HG03103 (cell line): ENCODE measurements around the gene RAPGEF6.
"Not testable (repeated sequence)": the region's sequence is repeated elsewhere in the genome, so short reads cannot be mapped to it uniquely, and the experiment has no call there.

ENCODE experiments used
- ATAC-seq: cut with Tn5 transposase; IDR thresholded peaks from one replicate; pipeline ENCODE4 v1.9.1; 2021; ENCODE audit warnings: low read depth; ENCODE audit not compliant: unreplicated experiment

The RAPGEF6 gene

DNA sequence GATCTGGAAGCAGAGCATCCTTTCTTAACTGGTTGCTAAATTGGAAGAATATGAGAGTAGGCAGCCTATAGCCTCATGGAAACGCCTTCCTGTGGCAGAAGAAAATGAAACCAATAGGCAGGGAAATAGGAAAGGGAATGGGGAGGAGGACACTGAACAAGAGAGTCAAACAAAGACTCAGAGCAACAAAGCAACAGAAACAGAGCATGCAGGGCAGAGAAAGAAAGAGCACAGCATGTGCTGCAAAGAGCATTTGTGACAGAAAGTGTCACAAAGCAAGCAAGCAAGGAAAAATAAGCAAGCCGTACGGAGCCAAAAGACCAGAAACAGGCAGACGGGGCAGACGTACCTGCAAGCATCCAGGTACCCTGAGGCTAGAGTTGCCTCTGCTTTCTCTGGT is 123.1 kb downstream of the RAPGEF6 start:
- no peak for ATAC-seq

DNA sequence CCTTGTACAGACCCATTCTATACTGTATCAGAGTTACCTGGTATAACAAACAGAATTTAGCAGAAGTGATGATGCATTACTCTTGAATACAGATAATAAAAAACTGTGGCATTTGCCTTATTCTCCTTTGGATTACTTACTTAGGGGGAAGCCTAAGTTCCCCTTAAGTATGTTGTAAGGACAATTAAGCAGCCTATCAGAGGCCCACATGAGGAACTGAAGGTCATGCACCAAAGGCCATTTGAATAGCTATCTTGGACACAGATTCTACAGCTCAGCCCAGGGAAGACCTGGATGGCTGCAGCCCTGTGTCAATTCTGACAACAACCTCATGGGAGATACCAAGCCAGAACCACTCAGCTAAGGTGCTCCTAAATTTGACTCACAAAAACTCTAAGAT is 125.2 kb downstream of the RAPGEF6 start:
- no peak for ATAC-seq

DNA sequence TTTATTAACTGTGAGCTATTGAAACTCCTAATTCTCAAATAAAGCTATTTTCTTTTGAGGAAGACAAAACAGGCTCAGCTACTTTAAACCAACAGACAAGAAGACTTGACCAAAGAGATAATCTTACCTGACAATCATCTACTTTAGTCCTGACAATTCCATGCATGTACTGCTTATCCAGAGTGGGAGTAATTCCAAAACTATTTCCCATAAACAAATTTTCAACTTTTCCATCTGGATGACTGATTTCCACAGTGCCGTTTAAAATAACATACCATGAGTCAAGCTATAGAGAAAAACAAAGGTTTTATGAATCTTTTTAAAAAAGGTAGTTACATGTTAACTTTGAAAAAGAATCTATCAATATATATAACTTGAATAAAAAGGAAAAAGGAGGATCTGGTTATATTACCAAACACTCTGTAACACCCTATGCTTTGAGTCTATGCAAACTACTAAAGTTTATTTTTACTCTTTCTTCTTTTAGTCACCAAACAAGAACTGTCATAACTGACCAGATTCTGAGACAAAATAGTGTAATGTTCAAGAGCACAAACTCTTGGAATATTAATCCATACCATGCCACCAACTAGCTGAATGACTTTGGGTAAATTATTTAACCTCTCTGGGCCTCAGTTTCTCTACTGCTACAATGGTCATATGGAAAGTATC is 129.7 kb downstream of the RAPGEF6 start:
- no peak for ATAC-seq

DNA sequence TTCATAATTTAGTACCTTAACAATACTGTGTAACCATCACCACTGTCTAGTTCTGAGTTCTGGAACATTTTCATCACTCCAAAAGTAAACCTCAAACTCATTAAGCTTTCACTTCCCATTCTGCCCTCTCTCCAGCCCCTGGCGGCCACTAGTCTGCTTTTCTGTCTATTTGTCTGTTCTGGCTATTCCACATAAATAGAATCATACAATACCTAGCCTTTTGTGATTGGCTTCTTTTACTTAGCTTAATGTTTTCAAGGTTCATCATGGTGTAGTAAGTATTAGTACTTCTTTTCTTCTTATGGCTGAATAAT is 138.7 kb downstream of the RAPGEF6 start:
- peak; percentile 93 for ATAC-seq

DNA sequence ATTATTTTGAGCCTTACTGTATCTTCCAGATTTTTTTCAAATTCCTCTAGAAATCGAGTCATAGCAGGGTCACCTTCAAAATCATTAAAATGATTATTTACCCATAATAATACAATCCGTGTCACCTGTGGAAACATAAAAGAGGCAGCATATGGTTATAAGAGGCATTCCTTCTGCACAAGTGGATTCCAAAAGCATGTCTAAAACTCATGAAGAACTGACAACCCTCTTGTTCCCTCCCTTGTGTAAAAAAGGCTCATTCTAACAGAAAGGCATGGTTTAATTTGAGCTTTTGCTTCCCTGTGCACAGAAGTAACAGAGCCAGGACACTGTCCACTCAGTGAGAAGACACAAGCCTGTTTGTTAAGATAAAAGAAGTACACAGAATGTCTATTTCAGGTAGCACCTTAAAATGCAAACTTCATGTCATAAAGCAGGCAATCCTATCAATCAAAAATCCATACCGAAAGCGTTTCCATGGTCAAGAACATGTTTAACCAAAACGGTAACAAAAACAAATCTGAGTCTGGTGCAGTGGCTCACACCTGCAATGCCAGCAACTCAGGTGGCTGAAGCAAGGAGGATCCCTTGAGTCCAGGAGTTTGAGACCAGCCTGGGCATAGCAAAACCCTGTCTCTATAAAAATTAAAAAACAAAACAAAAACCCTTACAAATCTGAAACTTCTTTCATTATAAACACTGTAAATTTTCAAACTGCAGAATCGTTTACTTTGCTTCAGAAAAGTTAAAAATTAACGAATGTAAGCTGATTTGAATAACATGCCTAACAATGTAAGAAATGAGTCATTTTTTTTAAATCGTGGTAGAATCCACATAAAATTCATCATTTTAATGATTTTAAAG is 139.3 kb downstream of the RAPGEF6 start:
- ATAC-seq = peak; percentile 14

DNA sequence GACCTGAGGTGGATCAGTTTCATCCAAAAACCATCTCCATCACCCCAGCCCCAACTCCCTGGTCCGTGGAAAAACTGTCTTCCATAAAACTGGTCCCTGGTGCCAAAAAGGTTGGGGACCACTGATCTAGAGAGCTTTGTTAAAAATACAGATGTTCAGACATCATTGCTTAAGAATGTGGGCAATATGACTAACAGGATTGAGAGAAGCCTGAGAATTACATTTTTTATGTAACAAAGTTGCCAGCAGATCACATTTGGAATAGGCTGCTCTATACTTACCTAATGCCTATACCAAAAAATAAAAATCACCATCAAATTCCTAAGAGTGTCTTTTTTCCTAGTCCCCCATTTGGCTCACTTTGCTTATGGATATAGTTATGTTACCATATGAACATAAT is 143.3 kb downstream of the RAPGEF6 start:
- no peak for ATAC-seq

DNA sequence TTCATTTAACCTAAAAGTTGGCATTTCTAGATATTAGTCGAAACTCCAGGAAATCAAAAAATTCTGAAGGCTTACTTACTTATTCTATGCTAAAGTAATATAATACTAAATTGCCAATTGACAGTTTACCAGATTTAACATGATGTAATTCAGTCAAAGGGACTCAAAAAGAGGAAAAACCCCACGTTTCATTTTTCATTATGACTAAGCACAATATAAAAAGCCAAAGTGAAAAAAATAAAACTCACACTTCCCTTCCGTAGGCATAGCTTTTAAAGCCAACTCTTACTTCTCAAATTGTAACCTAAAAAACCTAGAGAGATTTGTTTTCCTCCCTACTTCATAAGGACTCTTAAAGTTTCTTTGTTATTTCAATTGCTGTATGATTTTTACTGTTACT is 146.6 kb downstream of the RAPGEF6 start:
- peak; percentile 95 for ATAC-seq

DNA sequence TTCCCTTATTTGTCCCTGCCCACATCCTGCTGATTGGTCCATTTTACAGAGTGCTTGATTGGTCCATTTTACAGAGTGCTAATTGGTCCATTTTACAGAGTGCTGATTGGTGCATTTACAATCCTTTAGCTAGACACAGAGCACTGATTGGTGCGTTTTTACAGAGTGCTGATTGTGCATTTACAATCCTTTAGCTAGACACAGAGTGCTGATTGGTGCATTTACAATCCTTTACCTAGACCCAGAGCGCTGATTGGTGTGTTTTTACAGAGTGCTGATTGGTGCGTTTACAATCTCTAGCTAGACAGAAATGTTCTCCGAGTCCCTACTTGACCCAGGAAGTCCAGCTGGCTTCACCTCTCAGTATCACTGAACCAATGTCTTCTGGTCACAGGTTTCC is 147.7 kb downstream of the RAPGEF6 start:
- ATAC-seq = not testable (repeated sequence)

DNA sequence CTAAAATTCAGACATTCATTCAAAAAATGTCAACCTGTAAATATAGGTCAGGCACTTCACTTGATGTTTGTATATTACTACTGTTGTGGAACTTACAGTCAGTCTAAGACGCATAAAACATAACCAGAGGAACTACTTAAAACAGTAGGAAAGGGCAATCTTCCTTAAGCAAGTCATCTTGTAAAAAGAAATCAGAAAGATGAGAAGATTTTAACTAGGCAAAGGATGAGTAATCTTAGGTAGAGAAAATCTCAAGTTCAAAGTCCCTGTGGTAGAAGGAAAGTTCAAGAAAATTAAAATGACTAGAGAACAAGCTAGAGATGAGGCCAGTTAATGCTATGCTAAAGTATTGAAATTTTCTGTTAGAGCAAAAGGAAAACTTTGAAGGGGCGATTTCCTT is 152.4 kb downstream of the RAPGEF6 start:
- no peak for ATAC-seq

DNA sequence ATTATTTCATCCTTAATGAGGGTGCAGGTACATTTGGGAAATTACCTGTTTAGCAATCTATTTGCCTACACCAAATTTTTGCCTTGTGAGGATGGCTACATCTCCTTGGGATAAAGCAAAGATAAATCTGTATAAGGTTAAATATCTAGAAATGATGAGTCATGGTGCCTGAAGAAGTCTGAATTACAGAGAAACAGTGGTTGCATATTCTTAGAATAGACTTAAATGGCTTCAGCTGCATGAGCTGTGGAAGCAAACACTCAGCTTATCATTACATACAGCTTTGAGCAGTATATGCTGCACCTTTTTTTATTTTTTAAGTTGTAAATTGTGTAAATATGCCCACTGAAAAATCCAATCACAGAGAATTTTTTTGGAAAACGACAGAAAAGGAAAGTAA is 153.5 kb downstream of the RAPGEF6 start:
- ATAC-seq = no peak

DNA sequence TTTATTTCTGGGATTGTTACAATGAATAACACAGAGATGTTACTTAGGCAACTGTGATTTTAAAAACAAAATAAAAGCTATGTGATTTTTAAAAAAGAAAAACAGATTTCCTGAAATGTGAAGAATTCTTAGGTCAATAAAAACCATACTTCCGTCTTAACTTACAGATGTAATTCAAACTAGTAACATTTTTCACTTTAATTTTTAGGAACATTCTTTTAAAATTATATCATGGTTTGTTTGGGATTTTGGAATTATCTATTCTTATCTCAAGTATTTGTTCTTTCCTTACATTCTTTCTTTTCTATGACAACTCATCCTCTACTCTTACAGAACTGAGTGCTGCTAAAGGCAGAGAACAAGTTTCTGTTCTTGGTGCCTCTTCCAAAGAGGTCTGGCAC is 159.5 kb downstream of the RAPGEF6 start:
- ATAC-seq = no peak

DNA sequence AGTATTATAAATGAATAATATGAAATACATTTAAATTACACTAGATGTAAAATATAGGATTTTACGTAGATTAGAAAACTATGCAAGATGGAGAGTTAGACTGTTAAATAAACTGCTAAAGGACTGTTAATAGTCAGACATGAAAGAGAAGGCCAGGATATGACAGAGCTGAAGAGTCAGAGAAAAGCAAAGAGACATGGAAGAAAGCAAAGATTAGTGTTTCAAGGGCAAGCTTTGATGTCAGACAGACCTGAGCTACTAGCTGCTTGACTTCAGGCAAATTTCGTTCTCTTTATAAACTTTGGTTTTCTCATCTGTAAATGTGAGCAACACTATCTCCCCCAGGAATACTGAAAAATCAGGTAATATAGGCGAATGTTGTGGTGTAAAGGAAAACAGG is 161.3 kb downstream of the RAPGEF6 start:
- ATAC-seq = no peak

DNA sequence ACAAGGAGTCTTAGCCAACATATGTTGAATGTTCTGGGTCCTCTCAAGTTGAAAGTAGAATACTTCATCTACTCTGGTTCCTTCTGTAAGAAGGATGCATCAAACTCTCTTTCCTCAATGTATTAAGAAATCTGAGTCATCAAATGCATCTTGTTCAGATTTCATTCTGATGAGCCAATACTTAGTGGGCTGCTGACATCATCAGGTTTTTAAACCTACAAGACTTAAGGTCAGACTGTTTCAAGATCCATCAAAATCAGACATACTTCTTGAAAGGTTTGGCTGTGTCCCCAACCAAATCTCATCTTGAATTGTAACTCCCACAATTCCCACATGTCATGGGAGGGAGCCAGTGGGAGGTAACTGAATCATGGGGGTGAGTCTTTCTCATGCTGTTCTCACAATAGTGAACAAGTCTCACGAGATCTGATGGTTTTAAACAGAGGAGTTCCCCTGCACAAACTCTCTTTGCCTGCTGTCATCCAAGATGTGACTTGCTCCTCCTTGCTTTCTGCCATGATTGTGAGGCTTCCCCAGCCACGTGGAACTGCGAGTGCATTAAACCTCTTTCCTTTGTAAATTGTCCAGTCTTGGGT is 168.8 kb downstream of the RAPGEF6 start:
- no peak for ATAC-seq

DNA sequence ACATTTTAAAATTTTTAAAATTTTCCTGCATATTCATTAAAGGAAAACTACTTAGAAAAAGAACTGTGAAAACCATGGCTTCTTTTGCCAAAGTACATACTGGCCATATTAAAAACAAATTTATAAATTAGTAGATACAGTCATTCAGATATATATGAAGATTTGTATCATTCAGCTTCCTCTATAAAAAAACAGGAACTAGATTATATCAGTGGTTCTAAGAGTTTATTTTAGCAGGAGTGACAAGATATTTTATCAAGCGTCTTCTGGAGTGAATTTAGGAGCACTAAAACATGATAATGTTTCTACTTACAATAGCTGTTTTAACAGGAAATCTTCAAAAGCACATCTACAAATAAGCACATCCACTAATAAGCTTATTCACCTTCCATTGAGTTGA is 171.4 kb downstream of the RAPGEF6 start:
- no peak for ATAC-seq

DNA sequence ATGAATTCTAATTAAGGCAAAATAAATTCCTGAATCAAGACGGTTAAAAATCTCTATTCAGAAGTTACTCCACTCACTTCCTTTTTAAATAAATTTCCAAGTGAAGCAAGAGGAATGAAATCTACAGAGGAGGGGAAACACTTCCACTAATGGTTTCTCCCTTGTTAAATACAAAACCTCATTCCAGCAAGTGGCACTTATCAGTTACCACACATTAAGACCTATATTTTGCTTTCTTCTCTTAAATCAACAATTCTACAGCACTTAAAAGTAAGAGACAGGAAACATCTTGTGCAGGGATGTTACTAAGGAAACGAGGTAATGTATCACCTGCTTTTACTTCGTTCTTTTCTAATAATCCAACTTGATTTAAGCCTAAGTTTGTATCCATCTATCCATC is 172.6 kb downstream of the RAPGEF6 start:
- ATAC-seq = no peak

DNA sequence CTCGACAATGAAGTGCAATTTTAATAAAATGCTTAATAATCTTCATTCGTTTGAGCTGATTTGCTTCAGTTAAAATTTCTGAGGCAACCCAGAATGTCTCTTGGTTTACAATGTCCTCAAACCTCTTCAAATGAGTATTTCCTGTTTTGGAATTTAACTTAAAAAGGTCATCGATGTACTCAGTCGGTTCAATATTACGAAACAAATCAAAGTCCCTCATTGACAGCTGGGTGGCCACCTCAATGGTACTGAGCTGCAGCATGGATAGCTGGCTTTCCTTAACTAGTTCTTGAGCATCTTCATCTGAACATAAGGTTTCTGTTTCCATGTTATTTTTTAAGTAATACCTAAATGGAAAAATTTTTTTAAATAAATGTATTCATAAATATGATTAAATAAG is 173.3 kb downstream of the RAPGEF6 start:
- ATAC-seq = no peak

DNA sequence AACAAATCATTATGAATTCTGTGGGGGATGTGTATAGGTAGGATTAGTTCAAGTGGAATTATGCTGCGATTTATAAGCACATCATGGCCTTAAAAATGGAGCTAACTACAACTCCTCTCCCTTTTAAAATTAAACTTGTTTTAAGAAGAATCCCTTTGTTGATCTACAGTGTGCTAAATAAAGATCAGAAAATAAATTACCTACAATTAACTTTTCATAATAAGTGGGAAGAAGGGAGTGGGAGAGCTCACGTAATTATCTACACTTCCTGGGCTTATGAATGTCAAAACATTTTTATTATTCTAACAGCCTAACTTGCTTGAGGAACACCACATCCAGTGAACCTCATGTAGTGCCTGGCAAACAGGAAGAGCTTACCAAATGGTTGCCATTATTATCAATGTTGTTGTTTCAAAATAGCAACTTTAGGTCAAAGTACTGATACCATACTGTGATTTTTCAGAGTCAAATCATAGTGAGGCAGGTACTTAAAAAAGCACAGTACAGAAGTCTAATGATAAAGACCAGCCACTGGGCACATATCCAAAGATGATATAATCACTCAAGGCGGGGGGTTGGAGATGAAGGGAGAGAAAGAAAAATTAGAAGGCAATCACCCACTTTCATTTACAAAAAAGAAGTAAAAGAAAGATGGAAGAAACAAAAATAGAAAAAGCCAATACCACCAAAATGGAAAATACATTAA is 174.0 kb downstream of the RAPGEF6 start:
- no peak for ATAC-seq

DNA sequence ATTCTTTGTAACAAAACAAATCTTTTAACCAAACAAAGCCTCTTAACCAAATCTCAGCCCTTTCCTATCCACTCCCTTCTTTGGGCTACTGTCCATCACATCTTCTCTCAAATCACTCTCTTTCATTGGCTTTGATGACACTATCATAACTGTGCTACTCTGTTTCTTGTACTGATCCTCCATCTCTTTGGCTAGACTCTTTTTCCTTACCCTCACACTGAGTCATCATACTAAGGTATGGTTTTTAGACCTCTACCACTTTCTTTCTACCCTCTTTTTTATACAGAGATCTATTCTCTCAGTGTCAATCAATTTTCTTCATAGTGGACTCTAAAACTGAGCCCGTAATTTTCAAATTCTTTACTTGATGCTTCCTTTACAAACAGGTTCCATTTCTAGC is 174.9 kb downstream of the RAPGEF6 start:
- ATAC-seq = no peak

DNA sequence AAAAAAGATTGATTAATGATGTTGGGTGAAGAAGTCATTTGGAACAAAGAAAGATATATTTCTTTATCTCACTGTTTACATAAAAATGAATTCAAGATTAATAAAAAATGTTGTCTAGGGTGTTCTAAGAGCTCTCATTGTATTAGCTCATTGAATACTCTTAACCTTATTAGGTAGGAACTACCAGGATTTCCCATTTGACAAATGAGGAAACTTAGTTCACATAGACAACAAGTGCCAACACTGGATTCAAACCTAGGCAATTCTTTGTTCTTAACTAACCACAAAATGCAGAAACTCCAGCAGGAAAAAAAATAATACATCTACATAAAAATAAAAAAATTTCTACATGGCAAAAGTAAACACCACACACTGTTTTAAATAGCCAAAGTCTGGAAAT is 175.8 kb downstream of the RAPGEF6 start:
- ATAC-seq = no peak

DNA sequence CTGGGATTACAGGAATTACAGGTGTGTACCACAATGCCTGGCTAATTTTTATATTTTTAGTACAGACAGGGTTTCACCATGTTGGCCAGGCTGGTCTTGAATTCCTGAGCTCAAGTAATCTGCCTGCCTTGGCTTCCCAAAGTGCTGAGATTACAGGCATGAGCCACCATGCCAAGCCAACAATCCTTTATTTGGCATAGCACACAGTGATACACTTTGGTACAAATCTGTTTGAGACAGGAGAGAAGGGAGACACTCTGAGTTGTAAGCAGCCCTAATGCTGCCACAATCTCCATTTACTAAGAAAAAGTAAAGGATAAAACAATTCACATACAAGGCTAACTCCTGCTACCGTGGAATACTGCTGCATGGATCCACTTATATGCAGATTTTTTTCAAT is 177.8 kb downstream of the RAPGEF6 start:
- no peak for ATAC-seq

DNA sequence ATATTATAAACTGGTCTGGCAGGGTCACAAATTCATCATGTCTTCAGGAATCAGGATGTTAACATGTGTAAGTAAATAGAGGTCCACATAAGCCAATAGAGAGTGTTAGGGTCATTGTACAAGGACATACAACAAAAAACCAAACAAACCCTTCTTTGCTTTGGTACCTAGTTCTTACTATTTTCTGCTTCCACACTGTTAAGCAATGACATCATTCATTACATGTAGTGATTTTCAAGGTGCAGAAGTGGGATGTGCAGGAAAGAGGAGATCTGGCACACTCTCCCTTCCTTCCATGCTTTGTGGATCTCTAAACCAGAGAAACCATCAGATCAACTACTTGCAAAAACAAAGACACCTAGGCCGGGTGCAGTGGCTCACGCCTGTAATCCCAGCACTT is 184.1 kb downstream of the RAPGEF6 start:
- no peak for ATAC-seq
